Esophagus (tissue), 2 donors: Measurements from ENCODE around the gene PROK2. TPM values are rescaled to one million over a fixed set of nuclear protein-coding genes. Genes with fewer than 3 reads are reported as not detected.
A peak's percentile ranks its signal among the peaks of the same experiment; 100 is the strongest.

Experiments
- H3K27ac ChIP-seq, 2 donors: one replicate each; pipeline ENCODE4 v1.5.1; 2013; ENCODE audit warnings: low read depth in 2 of 2, mild to moderate bottlenecking in 2 of 2, inconsistent platforms in 1 of 2, low read length in 1 of 2, moderate library complexity in 1 of 2
- H3K27me3 ChIP-seq, 2 donors: one replicate each; pipeline ENCODE4 v1.6.1; 2013; ENCODE audit warnings: low read length in 2 of 2, control low read depth in 1 of 2, mild to moderate bottlenecking in 1 of 2; ENCODE audit not compliant: insufficient read depth in 2 of 2, control insufficient read depth in 1 of 2
- H3K36me3 ChIP-seq, 2 donors: one replicate each; pipeline ENCODE4 v1.6.1; 2013; ENCODE audit warnings: low read length in 1 of 2; ENCODE audit not compliant: control insufficient read depth in 2 of 2, insufficient read depth in 2 of 2
- H3K4me1 ChIP-seq, 2 donors: one replicate each; pipeline ENCODE4 v1.6.1; 2013; ENCODE audit warnings: low read length in 1 of 2; ENCODE audit not compliant: control insufficient read depth in 2 of 2, insufficient read depth in 2 of 2
- H3K4me3 ChIP-seq, 2 donors: one replicate each; pipeline ENCODE4 v1.5.1; 2013; ENCODE audit warnings: low read length in 2 of 2, mild to moderate bottlenecking in 2 of 2, low read depth in 1 of 2, moderate library complexity in 1 of 2
- H3K9me3 ChIP-seq, 2 donors: one replicate each; pipeline ENCODE4 v1.6.1; 2013; ENCODE audit warnings: mild to moderate bottlenecking in 2 of 2, low read depth in 1 of 2, low read length in 1 of 2, moderate library complexity in 1 of 2; ENCODE audit not compliant: control insufficient read depth in 2 of 2, insufficient read depth in 1 of 2
- WGBS, 2 donors: extraction: QIAGEN DNeasy Blood & Tissue Kit; methylation state at CpG; one replicate each; pipeline ENCODE4 v1.1.7; 2013; 5-methylcytosine and 5-hydroxymethylcytosine counted together
- polyA plus RNA-seq, 2 donors: library from polyadenylated mRNA; stranded (reverse); fragments of 200-250 nt; gene quantifications; one replicate each; pipeline ENCODE4 v1.2.3, GENCODE V29; 2013
- donor health status: healthy with polysubstance abuse.
- donor health status: Bipolar disorder and iron deficiency.

The PROK2 gene
- polyA plus RNA-seq, 2 donors = 0.04 to 0.24 TPM

- H3K9me3 ChIP-seq = no peaks in the 10 kb centered on the region
- H3K4me1 ChIP-seq = peaks cover 3 to 5% of the 10 kb centered on the region in 2 donors
- no peaks in the 10 kb centered on the region for H3K27me3 ChIP-seq
- H3K4me3 ChIP-seq = no peak overlapping the region
- peak overlapping the region in 1 of 2 donors; percentile 65 for H3K27ac ChIP-seq
- H3K36me3 ChIP-seq = no peaks in the 10 kb centered on the region
- 69% methylated on average over 8 of the region's 8 CpGs for WGBS, 2 donors
Measured at GRCh38 chr3:71726146-71726545, 58.8 kb downstream of the PROK2 start.

GRCh38 chr3:71725271-71725991 is 59.5 kb downstream of the PROK2 start, which contains the start of gene EIF4E3:
Gene EIF4E3 (minus strand): TSS chr3:71725402. CDS start chr3:71725367, 35 bp downstream.
- H3K9me3 ChIP-seq = no peaks in the 10 kb centered on the region
- 3 to 4% methylated on average over 48 to 80 of the region's 80 CpGs for WGBS, 2 donors
- H3K36me3 ChIP-seq = no peaks in the 10 kb centered on the region
- peak within 1 kb of the TSS; percentile 83 to 89 for H3K4me3 ChIP-seq
- H3K4me1 ChIP-seq = peaks cover 3 to 5% of the 10 kb centered on the region in 2 donors
- H3K27ac ChIP-seq = peak within 1 kb of the TSS; percentile 69 to 83
- no peaks in the 10 kb centered on the region for H3K27me3 ChIP-seq

- Histone ChIP-seq H3K4me1 (peaks cover 3 to 5% of the 10 kb centered on the region in 2 donors), H3K4me3 (peak overlapping the region; percentile 83 to 89), H3K27ac (peak overlapping the region; percentile 69 to 83), H3K27me3 (no peaks in the 10 kb centered on the region), H3K36me3 (no peaks in the 10 kb centered on the region), H3K9me3 (no peaks in the 10 kb centered on the region)
- 0% methylated on average over 50 to 73 of the region's 73 CpGs for WGBS, 2 donors
Measured at GRCh38 chr3:71724584-71725270, 60.2 kb downstream of the PROK2 start.

- Histone ChIP-seq H3K4me3 (peak overlapping the region; percentile 83 to 89), H3K9me3 (no peaks in the 10 kb centered on the region), H3K36me3 (no peaks in the 10 kb centered on the region), H3K4me1 (peaks cover 3 to 5% of the 10 kb centered on the region in 2 donors), H3K27me3 (no peaks in the 10 kb centered on the region), H3K27ac (no peak overlapping the region)
Measured at GRCh38 chr3:71724171-71724453, 60.8 kb downstream of the PROK2 start.

- Histone ChIP-seq H3K27ac (no peak overlapping the region), H3K27me3 (no peaks in the 10 kb centered on the region), H3K4me3 (peak overlapping the region in 1 of 2 donors; percentile 89), H3K9me3 (no peaks in the 10 kb centered on the region), H3K36me3 (no peaks in the 10 kb centered on the region), H3K4me1 (peaks cover 3 to 5% of the 10 kb centered on the region in 2 donors)
- WGBS, 2 donors = 30 to 39% methylated on average over 6 of the region's 6 CpGs
Measured at GRCh38 chr3:71723452-71724170, 61.3 kb downstream of the PROK2 start.

- Histone ChIP-seq H3K36me3 (no peaks in the 10 kb centered on the region), H3K9me3 (no peaks in the 10 kb centered on the region), H3K4me3 (no peak overlapping the region), H3K27ac (no peak overlapping the region), H3K4me1 (peaks cover 3 to 5% of the 10 kb centered on the region in 2 donors), H3K27me3 (no peaks in the 10 kb centered on the region)
- 82 to 92% methylated on average over 1 of the region's 1 CpG for WGBS, 2 donors
Measured at GRCh38 chr3:71722693-71723092, 62.3 kb downstream of the PROK2 start.

Other genes starting within 250 kb of the PROK2 start
- 10 to 100 TPM; 10.7 to 20.4 TPM for gene FOXP1, start 201.4 kb downstream of the PROK2 start, polyA plus RNA-seq
- gene EIF4E3, start 59.7 kb downstream of the PROK2 start, polyA plus RNA-seq = 1 to 10 TPM; 5.2 to 6.7 TPM
- gene GPR27, start 31.3 kb downstream of the PROK2 start, polyA plus RNA-seq = 1 to 10 TPM; 1.4 to 3.2 TPM